ENCODE data around the gene AEN.

Gene AEN

DNA sequence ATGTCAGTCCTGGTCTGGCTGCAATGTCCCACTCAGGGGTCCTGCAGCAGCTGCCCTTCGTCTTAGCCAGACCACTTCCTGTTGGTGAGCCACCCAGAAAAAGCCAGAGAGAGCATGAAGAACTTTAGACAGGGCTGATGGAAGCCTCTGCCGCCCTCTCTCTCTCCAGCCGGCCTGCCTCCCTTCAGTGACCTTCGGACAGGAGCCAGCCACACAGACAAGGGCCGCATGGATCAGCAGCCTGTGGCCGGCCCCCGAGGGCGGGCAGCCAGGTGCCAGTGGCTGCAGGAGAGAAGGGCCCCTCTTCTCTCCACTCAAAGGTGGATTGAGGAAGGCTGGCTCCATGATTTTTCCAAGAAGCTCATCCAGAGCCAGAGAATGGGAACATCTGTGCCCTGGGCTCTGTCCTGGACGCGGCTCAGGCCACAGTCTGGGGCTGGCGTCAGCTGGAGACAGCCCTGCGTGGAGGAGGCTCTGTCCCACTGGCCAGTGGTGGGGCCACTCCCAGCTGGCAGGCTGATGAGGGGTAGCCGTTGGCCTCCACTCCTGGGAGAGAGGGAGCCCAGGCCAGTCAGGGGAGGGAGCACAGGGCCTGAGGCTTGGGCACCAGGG lies 60.6 kb downstream of the AEN start:
- peak; percentile 79 for DNase-seq
